NCI-H1694 (cell line): ENCODE measurements around the gene DDN.

Experiments
- DNase-seq: peaks from one replicate; lab custom pipeline; 2025; lab: John Stamatoyannopoulos, UW

Gene DDN

DNA sequence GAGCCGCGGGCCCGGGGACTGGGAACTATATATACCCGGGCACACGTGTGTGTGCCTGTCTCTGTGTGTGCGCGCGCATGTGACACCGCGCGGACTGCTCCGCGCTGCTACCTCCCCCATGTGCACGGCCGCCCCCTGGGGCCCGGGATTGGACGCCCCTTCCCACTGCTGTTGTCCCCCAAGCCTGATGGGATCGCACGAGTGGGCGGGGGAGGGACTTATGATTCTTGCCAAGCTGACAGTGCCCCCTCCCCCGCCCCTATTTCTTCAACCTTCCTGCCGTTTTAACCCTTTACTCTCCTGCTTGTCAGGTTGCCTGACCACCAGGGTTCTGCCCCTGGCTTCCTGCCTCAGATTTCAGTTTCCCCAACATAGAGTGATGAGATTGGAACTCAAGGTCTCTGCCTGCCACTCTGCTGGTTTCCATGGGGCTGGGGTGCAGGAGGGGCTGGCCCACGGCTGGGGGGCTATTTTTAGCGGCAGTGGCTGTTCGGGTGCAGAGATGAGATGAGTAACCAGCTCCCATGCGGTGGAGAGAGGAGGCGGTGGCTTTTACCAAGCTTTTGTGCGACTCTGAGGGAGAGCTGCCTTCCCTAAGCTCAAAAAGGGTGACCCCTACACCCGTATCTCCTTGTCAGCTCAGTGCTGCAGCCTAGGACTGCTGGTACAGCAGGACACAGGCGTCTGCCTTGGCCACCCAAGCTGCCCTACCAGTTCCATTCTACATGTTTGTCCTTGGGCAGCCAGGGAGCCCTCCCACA lies at the start of gene DDN:
Gene DDN (minus strand): TSS at position 5 of the 761 bp plus-strand sequence. CDS start 88 bp downstream, outside the sequence.
- DNase-seq = peak; percentile 82

DNA sequence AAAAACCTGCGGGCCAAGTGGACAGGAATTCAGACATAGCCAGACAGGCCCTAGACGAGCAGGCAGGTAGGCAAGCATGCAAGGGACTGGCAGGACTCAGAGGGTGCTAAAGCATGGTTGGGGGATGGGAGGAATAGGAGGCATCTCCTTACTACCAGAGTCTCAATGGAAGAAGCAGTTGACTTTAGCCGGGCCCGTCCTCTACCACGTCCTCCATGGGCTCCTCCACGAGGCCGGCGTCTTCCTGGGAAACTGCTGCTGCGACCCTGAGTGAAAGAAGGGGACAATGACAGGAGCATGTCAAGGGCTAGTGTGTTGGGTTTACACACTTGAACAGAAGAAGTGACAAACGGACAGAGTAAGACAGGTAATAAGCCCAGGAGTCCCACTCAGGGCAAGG lies 49.8 kb upstream of the DDN start:
- DNase-seq = no peak

DNA sequence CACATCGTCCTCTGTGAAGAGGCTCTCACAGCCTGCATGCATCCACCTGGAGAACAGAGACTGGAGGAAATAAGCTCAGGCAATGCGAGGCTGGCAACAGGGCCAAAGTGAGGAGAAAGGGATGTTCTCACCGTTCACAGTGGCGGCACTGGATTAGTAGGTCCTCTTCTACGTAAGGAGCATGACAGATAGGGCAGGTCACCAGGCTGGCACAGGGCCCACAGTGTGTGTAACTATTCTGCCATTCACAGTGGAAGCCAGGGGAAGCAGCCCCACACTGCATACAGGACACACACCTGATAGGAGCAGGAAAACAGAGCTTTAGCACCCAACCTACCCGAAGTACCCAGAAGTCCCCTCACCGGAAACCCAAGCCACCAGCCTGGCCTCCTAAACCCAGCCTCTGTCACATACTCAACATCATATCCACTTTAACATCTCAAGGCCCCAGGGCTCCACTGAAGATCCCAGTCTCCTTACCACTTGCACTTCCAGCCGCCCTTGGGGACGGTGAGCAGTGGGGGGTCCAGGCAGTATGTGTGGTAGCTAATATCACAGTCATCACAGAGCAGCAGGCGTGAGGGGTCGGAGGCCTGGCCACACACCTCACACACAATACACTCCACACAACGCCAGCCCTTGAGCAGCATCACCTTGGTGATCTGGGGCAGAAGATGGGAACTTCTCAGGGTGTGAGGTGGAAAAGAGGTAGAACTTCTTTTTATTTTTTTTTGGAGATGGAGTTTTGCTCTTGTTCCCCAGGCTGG lies 47.1 kb upstream of the DDN start:
- no peak for DNase-seq

DNA sequence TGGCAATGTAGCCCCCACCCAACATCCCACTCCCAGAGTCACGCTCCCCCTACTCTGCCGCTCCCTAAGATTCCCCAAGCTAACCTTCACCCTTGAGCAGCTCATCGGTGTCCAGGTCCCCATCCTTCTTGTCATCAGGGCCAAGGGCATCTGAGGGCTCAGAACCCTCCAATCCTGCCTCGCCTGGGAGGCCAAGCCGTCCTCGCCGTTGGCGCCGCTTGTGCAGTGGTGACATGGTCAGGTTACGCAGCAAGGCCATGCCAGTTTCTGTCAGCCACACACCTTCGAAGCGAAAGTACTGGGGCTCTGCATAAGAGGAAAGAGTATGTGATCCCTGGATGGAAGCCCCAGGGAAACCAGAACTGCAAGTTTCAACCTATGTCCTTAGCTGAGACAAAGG lies 45.5 kb upstream of the DDN start:
- no peak for DNase-seq

DNA sequence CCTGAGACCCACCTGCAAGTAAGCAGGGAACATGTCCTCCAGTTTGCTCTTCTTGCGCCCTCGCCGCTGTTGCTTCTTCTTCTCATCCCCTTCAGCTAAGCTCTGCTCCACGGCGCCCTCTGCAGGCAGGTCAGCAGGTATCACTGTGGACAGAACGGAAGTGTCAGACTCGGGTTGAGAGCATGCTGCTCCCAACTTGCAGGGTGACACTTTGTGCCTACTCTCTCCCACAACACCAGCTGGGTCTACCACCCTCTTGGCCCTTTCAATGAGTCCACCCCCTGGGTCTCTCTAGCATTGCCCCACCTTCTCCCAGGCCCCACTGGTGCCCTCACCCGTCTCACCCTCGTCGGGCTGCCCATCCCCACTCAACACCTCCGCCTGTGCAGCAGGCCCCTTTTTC lies 44.7 kb upstream of the DDN start:
- peak; percentile 24 for DNase-seq

DNA sequence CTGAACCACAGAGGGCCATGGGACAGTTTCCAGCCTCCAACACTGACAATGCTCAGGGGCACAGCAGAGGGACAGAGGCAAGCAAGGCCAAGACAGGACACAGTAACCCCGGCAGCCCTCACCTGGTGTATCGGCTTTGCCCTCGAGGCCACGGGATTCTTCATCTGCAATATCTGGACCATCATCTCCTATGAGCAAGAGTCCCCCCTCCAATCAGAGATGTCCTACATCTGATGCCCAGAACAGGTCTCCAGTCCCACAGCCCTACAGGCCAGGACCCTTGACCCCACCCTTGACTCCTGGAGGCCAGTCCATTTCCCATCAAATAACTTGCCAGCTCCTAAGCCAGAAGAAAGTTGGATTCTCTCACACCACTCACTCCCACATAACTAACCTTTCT lies 44.1 kb upstream of the DDN start:
- DNase-seq = no peak

DNA sequence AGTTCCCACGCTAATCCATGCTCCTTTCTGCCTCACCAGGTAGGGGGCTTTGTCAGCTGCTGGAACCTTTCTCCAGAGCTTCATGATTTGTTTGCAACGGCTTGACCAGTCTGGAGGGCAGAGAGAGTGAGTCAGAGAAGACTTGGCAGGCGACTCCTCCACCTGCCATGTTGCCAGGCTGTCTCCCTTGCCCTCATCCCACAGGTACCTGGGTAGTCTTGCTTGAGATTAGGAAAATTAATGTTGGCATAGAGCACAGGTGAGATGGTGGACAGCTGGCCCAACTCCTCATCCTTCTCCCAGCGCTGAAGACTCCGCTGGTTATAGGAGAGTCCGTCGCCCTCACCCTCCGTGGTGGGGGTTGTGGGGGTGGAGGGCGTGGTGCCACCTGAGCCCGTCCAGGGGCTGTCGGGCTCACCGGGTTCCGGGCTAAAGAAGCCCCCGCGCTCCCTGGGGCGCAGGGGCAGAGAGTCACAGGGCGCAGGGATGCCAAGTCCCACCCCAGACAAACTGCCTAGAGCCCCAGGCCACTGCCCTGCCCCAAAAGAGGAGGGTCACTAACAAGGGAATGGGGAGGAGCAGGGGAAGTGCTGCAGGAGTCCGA lies 42.8 kb upstream of the DDN start:
- no peak for DNase-seq

DNA sequence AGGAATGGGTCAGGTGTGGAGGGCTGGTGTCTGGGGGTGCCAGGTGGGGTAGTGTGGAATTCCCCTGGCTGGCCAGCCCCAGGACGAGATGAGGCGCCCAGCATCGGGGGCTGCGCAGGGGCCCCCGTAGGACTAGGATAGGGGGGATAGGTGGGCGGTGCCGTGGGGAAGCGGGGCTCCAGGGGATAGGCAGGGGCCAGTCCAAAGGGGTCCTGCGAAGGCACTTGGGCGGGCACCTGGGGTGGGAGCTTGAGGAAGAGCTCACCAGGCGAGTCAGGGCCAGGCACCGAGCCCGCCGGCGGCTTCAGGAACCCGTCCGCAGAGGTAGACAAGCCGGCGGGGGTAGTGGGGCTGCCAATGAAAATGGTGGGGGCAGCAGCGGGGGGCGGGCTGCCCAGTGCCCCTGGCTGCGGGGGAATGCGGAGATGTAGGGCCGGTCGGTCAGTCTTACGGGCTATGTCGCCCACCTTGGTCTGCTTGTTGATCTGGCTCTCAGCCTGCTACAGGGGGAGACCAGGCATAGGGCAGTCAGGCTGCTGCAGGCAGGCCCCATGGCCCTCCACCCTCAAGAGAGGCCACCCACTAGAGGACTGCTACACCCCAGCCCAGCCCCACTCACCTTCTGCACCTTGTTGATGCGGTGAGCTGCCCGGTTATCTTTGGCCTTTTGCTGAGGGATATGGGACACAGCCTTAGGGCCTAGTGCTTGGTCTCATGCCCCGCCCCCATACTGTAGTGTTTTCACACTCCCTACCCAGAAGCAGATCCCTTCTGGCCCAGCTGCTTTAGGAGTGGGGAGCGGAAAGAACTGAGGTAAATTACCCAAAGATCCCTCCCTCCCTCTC lies 42.1 kb upstream of the DDN start:
- DNase-seq = no peak

DNA sequence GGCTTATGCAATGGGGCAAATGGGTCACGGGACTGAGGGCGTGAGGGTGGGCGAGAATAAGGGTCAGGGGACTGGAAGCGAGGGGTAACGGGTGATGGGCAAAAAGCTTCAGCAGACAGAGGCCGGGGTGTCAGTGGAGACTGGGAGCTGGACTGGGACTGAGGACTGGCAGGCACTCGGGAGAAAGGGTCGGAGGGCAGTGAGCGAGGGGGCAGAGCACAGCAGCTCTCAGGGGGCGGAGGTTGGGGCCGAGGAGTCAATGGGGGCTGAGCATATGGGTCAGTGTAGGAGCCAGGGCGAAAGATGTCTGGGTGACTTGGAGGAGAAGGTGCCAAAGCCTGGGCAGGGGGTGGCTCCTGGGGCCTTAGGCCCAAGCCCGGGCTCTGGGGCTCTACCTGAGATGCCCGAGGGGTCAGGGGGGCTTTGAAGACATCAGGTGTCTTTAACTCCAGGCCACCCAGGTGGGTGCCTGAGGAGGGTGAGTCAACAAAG lies 41.2 kb upstream of the DDN start:
- DNase-seq = no peak

DNA sequence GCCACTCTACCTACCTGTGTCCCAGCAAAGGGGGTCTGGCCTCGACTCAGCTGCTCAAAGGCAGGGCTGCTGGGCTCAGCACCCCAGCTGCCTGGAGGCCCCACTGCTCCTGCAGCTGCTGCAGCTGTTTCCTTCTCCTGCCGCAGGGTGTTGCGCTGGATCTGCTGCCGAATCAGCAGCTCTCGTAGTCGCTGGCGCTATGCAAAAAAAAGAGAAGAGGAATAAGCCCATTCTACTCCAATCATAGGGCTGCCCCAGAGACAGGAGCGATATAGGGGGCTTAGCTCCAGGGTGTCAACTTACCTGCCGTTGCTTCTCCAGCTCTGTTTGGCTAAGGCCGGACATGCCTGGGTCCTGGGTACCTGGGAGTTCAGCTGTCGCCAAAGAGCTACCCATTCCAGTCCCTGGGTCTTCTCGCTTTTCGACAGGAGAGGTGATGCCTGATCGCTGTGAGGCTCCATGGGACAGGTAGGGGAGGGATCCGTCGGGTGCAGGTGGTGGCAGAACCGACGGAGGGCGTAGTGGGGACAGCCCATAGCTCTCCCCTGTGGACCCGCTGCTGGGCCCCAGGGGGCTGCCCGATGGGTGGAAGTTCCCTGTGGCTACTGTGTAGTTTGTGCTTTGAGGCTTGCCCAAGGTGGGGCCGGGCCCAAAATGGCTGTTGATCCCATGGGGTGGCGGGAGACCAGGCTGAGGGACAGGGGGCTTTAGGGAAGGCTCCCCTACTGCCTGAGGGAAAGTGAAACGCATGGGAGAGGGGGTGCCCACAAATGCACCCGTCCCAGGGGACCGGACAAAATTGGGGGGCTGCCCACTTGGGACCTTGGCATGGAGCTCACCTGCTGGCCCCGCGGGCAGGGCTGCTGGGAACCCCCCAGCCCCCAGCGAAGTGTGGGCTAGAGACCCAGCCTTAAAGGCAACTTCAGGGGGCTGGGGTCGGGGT lies 40.5 kb upstream of the DDN start:
- no peak for DNase-seq

DNA sequence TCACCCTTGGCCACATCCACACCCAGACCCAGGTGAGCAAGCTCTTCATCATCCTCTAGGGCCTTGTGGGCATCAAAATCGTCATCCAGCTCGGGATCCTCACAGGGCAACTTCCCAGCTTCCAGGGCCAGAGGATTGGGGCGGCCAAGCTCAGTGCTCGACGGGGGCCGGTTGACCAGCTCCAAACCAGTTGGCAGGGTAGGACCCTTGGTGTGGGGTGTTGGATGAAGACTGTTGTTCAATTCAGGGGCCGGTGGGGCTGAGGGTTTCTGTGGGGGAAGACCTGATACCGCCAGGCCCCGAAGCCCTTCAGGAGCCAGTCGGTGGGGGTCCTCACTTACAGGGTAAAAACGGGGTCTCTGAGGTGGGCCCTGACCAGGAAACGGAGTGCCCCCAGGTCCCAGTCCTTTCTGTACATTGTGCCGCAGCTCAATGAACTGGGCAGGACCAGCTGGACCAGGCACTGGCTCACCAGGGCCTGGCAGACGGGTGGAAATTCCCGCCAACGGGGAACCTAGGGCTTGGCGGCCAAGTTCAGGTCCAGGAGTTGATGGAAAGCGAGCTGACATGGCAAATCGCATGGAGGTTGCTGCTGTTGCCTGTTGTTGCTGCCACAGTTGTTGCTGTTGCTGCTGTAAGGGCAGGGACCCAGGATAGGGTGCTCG lies 39.2 kb upstream of the DDN start:
- no peak for DNase-seq

DNA sequence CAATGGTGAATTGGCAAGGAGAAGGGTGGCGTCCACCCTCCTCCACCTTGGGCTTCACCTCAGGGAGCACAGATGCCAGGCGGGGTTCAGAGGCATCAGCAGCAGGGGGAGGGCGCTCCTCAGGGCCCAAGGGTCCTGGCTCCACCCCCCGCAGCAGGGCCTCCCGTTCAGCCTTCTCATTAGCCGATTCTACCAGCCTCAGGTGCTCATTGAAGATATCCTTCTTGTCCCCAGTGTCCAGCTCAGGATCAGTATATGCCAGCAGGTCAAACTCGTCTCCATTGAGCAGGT lies 38.7 kb upstream of the DDN start:
- no peak for DNase-seq

DNA sequence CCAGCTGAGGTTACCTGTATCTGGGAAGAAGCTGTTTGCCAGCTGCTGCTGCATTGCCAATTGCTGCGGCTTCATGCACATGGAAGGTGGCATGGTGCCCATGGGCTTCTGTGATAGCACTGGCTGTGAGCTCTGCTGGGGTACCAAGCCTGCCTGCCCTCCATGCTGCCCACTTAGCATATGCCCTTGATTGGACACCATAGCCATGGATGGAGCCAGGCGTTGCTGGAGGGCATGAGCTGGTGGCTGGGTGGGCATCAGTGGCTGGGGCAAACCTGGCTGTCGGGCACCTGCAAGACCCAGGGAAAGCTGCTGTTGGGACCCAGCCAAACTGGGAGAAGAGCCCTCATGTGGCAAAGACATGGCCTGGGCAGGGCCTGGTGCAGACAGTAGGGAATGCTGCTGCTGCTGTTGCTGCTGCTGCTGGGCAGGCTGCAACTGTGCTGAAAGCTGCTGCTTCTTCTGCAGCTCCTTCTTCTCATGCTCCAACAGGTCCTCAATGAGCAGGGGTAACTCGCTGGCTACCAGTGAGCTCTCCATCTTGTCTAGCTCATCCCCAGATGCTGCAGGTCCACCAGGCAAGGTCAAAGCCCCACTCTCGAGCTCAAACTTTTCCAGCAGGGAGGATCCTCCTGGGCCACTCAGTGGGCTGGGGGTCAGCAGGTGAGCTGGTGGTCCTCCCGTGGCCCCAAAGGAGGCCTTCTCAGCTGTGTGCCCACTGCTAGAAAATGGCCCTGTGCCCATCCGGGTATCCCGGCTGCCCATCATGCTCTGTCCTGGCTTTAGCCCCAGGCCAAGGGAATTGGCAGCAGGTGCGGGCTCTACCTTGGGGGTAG lies 38.2 kb upstream of the DDN start:
- DNase-seq = no peak

DNA sequence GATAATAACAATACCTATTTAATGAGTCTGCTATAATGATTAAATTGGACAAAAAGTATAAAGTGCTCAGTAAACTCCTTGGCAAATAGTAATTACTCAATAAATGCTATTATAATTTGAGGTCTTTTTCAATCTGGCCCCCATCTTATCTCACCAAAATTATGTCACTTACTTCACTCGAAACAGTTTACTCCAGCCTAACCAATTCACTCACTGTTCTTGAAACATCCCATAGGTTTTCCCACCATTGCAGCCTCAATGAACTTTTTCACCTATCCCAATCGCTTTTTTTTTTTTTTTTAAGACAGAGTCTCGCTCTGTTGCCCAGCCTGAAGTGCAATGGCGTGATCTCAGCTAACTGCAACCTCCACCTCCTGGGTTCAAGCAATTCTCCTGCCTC lies 36.9 kb upstream of the DDN start:
- no peak for DNase-seq

DNA sequence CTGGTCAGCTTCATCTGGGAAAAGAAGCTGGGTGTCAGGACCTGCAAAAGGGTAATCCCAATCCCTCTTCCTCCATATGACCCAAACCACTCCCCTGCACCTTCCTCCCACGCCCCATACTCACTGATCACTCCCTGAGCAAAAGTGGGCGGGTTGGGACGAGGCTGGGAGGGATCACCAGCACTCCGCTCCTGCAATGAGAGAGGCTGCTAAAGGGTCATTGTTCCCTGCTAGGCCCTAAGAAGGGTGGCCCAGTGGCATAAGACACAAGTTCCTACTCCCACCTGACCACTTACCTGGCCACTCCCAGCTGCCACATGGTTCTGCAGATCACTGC lies 35.1 kb upstream of the DDN start:
- DNase-seq = no peak

DNA sequence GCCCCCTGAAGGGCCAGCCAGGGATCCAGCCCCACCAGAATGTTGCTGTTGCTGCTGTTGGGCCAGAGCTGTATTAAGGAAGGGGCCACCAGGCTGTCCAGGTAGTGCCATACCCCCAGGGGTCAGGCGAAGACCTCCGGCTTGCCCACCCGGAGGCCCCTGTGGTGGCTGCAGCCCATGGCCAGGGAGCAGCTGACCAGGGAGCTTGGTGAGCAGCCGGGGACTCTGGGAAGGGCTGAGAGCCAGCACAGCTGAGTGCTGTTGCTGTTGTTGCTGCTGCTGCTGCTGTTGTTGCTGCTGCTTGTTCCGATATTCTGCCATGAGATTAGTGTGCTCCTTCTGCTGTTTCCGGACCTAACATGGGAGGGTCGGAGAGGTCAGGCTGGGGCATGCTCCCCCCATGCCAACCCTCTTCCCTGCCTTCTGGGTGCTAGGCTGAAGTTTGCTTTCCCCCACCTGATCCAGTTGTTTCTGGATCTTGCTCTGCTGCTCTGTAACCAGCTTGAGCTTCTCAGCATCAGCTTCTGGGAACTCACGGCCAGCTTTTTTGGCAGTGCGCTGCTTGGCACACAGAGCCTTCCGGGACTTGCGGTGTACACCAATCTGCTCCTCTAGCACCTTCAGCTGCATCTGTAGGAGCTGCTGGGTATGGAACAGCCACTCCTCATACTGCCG lies 34.6 kb upstream of the DDN start:
- DNase-seq = no peak

DNA sequence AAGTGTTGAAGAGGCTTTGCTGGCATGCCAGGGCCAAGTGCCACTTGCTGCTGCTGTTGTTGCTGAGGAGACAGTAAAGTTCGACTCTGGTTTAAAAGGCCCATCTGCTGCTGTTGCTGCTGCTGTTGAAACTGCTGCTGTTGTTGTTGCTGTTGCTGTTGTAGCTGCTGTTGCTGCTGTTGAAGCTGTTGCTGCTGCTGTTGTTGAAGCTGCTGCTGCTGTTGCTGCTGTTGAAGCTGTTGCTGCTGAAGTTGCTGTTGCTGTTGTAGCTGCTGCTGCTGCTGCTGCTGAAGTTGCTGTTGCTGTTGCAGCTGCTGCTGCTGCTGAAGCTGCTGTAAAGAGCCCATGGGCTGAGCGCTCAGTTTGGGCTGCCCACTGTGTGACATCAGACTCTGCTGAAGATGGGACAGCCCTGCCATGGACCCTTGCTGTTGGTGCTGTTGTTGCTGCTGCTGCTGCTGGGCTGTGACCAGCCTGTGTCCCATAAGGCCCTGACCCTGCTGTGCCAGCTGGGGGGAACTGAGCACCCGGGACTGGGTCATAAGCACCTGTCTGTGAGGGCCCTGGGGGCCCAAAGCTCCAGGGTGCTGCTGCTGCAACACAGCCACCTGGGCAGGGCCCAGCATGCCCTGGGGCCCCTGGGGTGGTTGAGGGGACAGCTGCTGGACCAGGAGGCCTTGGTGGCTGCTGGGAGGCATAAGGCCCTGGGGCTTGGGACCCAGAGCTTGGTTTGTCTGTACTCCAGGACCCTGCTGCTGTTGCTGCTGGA lies 33.7 kb upstream of the DDN start:
- DNase-seq = no peak

DNA sequence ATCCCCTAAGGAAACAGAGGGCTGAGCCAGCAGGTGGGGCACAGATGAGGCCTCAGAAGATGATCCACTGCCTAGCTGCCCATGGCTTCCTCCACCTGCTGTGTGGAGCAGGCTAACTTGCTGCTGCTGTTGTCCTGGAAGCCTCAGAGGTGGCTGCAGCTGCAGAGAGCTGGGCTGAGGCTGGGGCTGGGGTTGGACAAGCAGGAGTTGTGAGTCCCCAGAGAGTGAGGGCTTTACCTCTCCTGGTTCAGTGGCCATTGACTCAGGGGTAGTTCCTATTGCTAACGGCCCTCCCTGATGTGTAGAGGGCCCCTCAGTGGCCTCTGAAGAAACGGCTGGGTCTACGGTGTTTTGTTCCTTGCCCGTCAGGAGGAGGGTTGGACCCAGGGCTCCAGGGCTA lies 33.1 kb upstream of the DDN start:
- DNase-seq = no peak
